Measurements from ENCODE around the gene PSMB11. TPM values are rescaled to one million over a fixed set of nuclear protein-coding genes. Genes with fewer than 3 reads are reported as not detected.

PSMB11 gene
- total and polyA plus RNA-seq, 2 donors (not counting 3 experiments of a cell fraction or from before 2014, with no cell fraction given): not detected

DNA sequence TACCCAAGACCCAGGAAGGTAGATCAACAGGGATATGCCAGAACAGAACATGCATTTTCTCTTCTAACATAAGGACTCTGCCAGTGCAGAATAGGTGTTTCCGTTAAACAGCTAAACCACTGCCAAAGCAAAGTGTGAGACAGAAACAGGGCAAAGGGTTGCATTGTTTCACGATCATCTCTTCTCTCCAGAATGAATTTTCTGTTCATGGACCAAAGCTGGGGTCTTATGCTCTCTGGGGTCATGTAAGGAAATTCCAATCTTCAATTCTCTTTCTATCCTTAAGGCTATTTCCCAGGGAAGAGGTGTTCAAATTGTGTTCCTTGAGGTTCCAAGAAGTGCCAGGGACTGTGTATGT lies 18.2 kb upstream of the PSMB11 start:
- no peak for TF ChIP-seq POLR2A (IDR thresholded peaks at IDR 0.05; ENCODE audit: low read depth, low read length)
- TF ChIP-seq EZH2 (IDR thresholded peaks at IDR 0.05; ENCODE audit: borderline replicate concordance, low read depth, low read length, severe bottlenecking): no peak
- TF ChIP-seq, protein P1, sequence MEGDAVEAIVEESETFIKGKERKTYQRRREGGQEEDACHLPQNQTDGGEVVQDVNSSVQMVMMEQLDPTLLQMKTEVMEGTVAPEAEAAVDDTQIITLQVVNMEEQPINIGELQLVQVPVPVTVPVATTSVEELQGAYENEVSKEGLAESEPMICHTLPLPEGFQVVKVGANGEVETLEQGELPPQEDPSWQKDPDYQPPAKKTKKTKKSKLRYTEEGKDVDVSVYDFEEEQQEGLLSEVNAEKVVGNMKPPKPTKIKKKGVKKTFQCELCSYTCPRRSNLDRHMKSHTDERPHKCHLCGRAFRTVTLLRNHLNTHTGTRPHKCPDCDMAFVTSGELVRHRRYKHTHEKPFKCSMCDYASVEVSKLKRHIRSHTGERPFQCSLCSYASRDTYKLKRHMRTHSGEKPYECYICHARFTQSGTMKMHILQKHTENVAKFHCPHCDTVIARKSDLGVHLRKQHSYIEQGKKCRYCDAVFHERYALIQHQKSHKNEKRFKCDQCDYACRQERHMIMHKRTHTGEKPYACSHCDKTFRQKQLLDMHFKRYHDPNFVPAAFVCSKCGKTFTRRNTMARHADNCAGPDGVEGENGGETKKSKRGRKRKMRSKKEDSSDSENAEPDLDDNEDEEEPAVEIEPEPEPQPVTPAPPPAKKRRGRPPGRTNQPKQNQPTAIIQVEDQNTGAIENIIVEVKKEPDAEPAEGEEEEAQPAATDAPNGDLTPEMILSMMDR (IDR thresholded peaks at IDR 0.05; ENCODE audit: extremely low read depth in 1 of 2, insufficient read depth in 1 of 2, low read depth in 1 of 2, low read length in 2 of 2): no peak
- TF ChIP-seq MYC (IDR thresholded peaks at IDR 0.05; ENCODE audit: low read depth, low read length): no peak
- TF ChIP-seq JUN (IDR thresholded peaks at IDR 0.05; ENCODE audit: borderline replicate concordance, insufficient read depth, insufficient read length, low read depth): no peak
- TF ChIP-seq, protein P2, sequence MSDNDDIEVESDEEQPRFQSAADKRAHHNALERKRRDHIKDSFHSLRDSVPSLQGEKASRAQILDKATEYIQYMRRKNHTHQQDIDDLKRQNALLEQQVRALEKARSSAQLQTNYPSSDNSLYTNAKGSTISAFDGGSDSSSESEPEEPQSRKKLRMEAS (IDR thresholded peaks at IDR 0.05; ENCODE audit: insufficient read depth, insufficient read length): no peak
- no peak for TF ChIP-seq POLR2AphosphoS5 (IDR thresholded peaks at IDR 0.05; ENCODE audit: insufficient read depth, low read depth, low read length)
- peaks cover 4% of the 10 kb centered on the region for H3K79me2 ChIP-seq (ENCODE audit: control insufficient read depth, insufficient read depth, low read length)
- no TSS peak for BruUV-seq (replicated peaks)
- H3K4me3 ChIP-seq (replicated peaks in 1 of 3; ENCODE audit: insufficient read depth in 1 of 3, low read depth in 1 of 3, low read length in 3 of 3): no peak overlapping the region
- ChIA-PET POLR2A (interaction anchor here (1.1 kb wide), 1 partner anchor 17 kb away, joined by 3 read pairs; no protein-coding TSS in a partner anchor), CTCF (interaction anchor here (0.6 to 5.0 kb wide), 7 partner anchors 9 to 45 kb away, joined by 3 to 32 read pairs (median 5); partner anchors contain the start of gene CDH24)
- H3K27me3 ChIP-seq (ENCODE audit: control insufficient read depth in 2 of 2, insufficient read depth in 2 of 2, low read length in 2 of 2): no peaks in the 10 kb centered on the region
- dilution Hi-C loops (cut with MboI; ENCODE audit: extremely low pct_ligation_motif_present, low sequenced_read_pairs): no loop called here
- H3K27ac ChIP-seq (ENCODE audit: insufficient read depth, low read depth, low read length): no peak overlapping the region
- no peak for FAIRE-seq
- H3K4me1 ChIP-seq (ENCODE audit: control insufficient read depth, extremely low read depth, insufficient read depth, low read length): peaks cover under 1% of the 10 kb centered on the region
- intact Hi-C loops (cut with micrococcal nuclease): no loop called here
- H3K9ac ChIP-seq (replicated peaks; ENCODE audit: extremely low read depth, insufficient read depth, low read length): no peak overlapping the region
- no peaks in the 10 kb centered on the region for H3K9me1 ChIP-seq (replicated peaks; ENCODE audit: control insufficient read depth, extremely low read depth, insufficient read depth, low read length)
- H3K9me3 ChIP-seq (replicated peaks; ENCODE audit: control insufficient read depth, insufficient read depth, low read length): no peaks in the 10 kb centered on the region
- no peaks in the 10 kb centered on the region for H4K20me1 ChIP-seq (replicated peaks; ENCODE audit: control insufficient read depth, extremely low read depth, insufficient read depth, low read length)
- H3K36me3 ChIP-seq (ENCODE audit: control insufficient read depth in 2 of 2, extremely low read depth in 1 of 2, insufficient read depth in 2 of 2, low read length in 2 of 2): peaks cover 6% of the 10 kb centered on the region in 2 experiments
- no peak overlapping the region for H2AFZ ChIP-seq (ENCODE audit: low read depth, low read length)
- H3K4me2 ChIP-seq (ENCODE audit: insufficient read depth, low read length): no peak overlapping the region
- DNase-seq (ENCODE audit: low read depth, low spot score): no peak
